ENCODE measurements around the gene FKBP5.

The FKBP5 gene

GRCh38 chr6:35534407-35535170 is 154.1 kb downstream of the FKBP5 start:
- DNase-seq, result no peak

DNA sequence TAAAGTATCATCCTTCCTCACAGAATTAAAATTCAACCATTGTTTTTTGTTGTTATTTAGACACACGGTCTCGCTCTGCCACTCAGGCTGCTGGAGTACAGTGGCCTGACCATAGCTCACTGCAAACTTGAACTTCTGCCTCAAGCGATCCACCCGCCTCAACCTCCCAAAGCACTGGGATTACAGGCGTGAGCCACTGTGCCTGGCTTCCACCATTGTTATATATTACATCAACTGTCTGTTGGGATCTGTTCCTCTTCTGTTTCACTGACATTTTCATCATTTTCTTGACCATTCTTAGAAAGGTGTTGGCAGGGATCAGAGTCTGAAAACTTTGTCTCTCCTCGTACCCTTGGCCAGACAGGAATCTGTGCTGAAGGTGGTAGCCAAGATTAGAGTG is 154.7 kb downstream of the FKBP5 start:
- no peak for DNase-seq

DNA sequence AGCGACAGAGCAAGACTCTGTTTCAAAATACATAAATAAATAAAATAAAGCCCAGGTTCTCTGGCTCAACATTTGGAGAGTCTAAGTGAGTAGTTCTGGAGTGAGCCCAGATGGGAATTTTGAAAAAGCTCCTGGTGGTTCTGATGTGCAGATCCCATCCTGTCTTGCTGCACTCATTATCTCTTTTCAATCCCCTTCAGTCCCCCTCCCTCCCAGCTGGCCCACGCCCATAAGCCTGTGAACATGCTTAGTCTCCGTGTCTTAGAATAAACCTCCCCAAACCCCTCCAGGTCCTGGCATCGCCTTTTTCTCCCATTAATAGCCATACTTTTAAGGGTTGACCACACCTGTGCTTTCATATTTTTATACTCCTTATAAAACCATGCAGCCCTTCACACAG is 156.6 kb downstream of the FKBP5 start:
- DNase-seq, result no peak

GRCh38 chr6:35524380-35525020 is 164.2 kb downstream of the FKBP5 start:
- no peak for DNase-seq

Data from amniotic stem cell (primary cell).